ENCODE measurements around the gene FUCA1. TPM values are rescaled to one million over a fixed set of nuclear protein-coding genes. Genes with fewer than 3 reads are reported as not detected.

Gene FUCA1
- total RNA-seq, 2 experiments from 2014 or later, result 3.6 to 4.1 TPM

DNA sequence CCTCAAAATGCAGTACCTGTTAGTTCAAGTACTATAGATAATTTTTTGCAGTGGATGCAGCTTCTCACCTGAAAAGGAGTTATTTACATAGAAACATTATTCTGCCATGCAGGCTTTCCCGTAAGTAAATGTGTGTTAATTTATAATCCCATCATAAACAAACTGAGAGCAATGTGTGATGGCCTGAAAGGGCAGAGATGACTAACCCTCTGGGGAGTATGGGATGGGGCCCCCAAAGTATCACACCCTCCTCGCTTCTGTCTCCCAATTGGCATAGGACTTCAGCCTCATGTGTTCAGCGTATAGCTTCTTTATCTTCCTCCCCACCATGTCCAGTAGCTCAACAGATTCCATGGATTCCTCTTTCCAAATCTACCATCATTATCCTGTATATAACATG is 50.5 kb downstream of the FUCA1 start:
- no peak overlapping the region for H3K27ac Mint-ChIP-seq
- CTCF ChIA-PET, result no interaction called here

GRCh38 chr1:23816906-23817305 is 51.2 kb downstream of the FUCA1 start:
- intact Hi-C loops (cut with DNase I, micrococcal nuclease), result no loop called here
- H3K4me1 Mint-ChIP-seq (ENCODE audit: low read depth), result no peaks in the 10 kb centered on the region
- H3K27me3 ChIP-seq (ENCODE audit: control insufficient read depth in 1 of 2, insufficient read depth in 2 of 2, low read length in 2 of 2), result no peaks in the 10 kb centered on the region
- DNase-seq (no peak), ATAC-seq (ENCODE audit: poor library complexity) (no peak)
- ChIA-PET CTCF (no interaction called here), POLR2A (no interaction called here)
- peaks cover 61% of the 10 kb centered on the region for H3K36me3 Mint-ChIP-seq (ENCODE audit: low read depth)
- H3K36me3 ChIP-seq (ENCODE audit: insufficient read depth, low read length), result peaks cover 55% of the 10 kb centered on the region
- H3K4me3 ChIP-seq (ENCODE audit: low read length), result no peak overlapping the region
- H3K27ac ChIP-seq (ENCODE audit: low read depth in 1 of 2, low read length in 2 of 2), result no peak overlapping the region
- H3K9me3 ChIP-seq (ENCODE audit: control insufficient read depth in 1 of 2, insufficient read depth in 1 of 2, low read length in 2 of 2), result no peaks in the 10 kb centered on the region
- no peaks in the 10 kb centered on the region for H3K27me3 Mint-ChIP-seq
- no peak overlapping the region for H3K4me3 Mint-ChIP-seq
- no peak overlapping the region for H3K27ac Mint-ChIP-seq
- TF ChIP-seq CTCF (IDR thresholded peaks at IDR 0.05), result no peak
- H3K9me3 Mint-ChIP-seq, result no peaks in the 10 kb centered on the region
- H3K4me1 ChIP-seq (ENCODE audit: insufficient read depth, low read length), result no peaks in the 10 kb centered on the region

More for the DNA sequence above, 50.5 kb downstream of the FUCA1 start:
- H3K27me3 ChIP-seq (ENCODE audit: control insufficient read depth in 1 of 2, insufficient read depth in 2 of 2, low read length in 2 of 2), result no peaks in the 10 kb centered on the region
- peaks cover 48% of the 10 kb centered on the region for H3K36me3 ChIP-seq (ENCODE audit: insufficient read depth, low read length)
- no peak overlapping the region for H3K4me3 Mint-ChIP-seq
- no peaks in the 10 kb centered on the region for H3K9me3 ChIP-seq (ENCODE audit: control insufficient read depth in 1 of 2, insufficient read depth in 1 of 2, low read length in 2 of 2)
- no peak overlapping the region for H3K4me3 ChIP-seq (ENCODE audit: low read length)
- POLR2A ChIA-PET, result no interaction called here
- H3K27me3 Mint-ChIP-seq, result no peaks in the 10 kb centered on the region
- no peaks in the 10 kb centered on the region for H3K4me1 ChIP-seq (ENCODE audit: insufficient read depth, low read length)
- TF ChIP-seq CTCF (IDR thresholded peaks at IDR 0.05), result no peak
- H3K4me1 Mint-ChIP-seq (ENCODE audit: low read depth), result no peaks in the 10 kb centered on the region
- intact Hi-C loops (cut with DNase I, micrococcal nuclease), result no loop called here
- DNase-seq, result no peak
- no peak for ATAC-seq (ENCODE audit: poor library complexity)
- H3K27ac ChIP-seq (ENCODE audit: low read depth in 1 of 2, low read length in 2 of 2), result no peak overlapping the region
- H3K9me3 Mint-ChIP-seq, result no peaks in the 10 kb centered on the region
- H3K36me3 Mint-ChIP-seq (ENCODE audit: low read depth), result peaks cover 53% of the 10 kb centered on the region

- Histone ChIP-seq H3K9me3 (ENCODE audit: control insufficient read depth in 1 of 2, insufficient read depth in 1 of 2, low read length in 2 of 2) (no peaks in the 10 kb centered on the region), H3K4me1 (ENCODE audit: insufficient read depth, low read length) (no peaks in the 10 kb centered on the region), H3K4me3 (ENCODE audit: low read length) (no peak overlapping the region), H3K27ac (ENCODE audit: low read depth in 1 of 2, low read length in 2 of 2) (no peak overlapping the region), H3K36me3 (ENCODE audit: insufficient read depth, low read length) (peaks cover 55% of the 10 kb centered on the region), H3K27me3 (ENCODE audit: control insufficient read depth in 1 of 2, insufficient read depth in 2 of 2, low read length in 2 of 2) (no peaks in the 10 kb centered on the region)
- Mint-ChIP-seq H3K36me3 (ENCODE audit: low read depth) (peaks cover 66% of the 10 kb centered on the region), H3K9me3 (no peaks in the 10 kb centered on the region), H3K27ac (no peak overlapping the region), H3K4me3 (no peak overlapping the region), H3K4me1 (ENCODE audit: low read depth) (no peaks in the 10 kb centered on the region), H3K27me3 (no peaks in the 10 kb centered on the region)
- ATAC-seq (ENCODE audit: poor library complexity) (no peak), DNase-seq (no peak)
- ChIA-PET POLR2A (no interaction called here), CTCF (no interaction called here)
- no peak for TF ChIP-seq CTCF (IDR thresholded peaks at IDR 0.05)
- intact Hi-C loops (cut with DNase I, micrococcal nuclease), result no loop called here
Measured at GRCh38 chr1:23816361-23816760, 51.7 kb downstream of the FUCA1 start.

All from CD4-positive, alpha-beta T cell (primary cell).